Kidney (tissue), 14 donors: ENCODE measurements around the gene CNNM3. TPM values are rescaled to one million over a fixed set of nuclear protein-coding genes. Genes with fewer than 3 reads are reported as not detected.

Source experiments
- DNase-seq, 5 donors: peaks; one replicate each; pipeline ENCODE4 v3.0.0-alpha.2; 2013 to 2020
- FAIRE-seq: peaks from 2 replicates; lab custom pipeline; 2012; peaks lifted over from hg19 to GRCh38; lab: Jason Lieb, UNC
- H3K27ac ChIP-seq, 2 donors: one replicate each; pipeline ENCODE4 v1.7.0; 2013; ENCODE audit warnings: low read depth in 2 of 2, low read length in 2 of 2, inconsistent platforms in 1 of 2
- H3K27me3 ChIP-seq: one replicate; pipeline ENCODE4 v1.7.1; 2013; ENCODE audit warnings: low read length, inconsistent platforms; ENCODE audit not compliant: control insufficient read depth, insufficient read depth
- H3K36me3 ChIP-seq, 3 donors: one replicate each; pipeline versions ENCODE4 v1.7.0 to v1.7.1; 2013; ENCODE audit warnings: low read length in 3 of 3, control low read depth in 1 of 3, inconsistent platforms in 1 of 3; ENCODE audit not compliant: insufficient read depth in 3 of 3, control insufficient read depth in 2 of 3
- H3K4me1 ChIP-seq, 3 donors: one replicate each; pipeline versions ENCODE4 v1.7.0 to v1.7.1; 2013; ENCODE audit warnings: low read length in 3 of 3, inconsistent platforms in 1 of 3, low read depth in 1 of 3; ENCODE audit not compliant: control insufficient read depth in 2 of 3, insufficient read depth in 2 of 3
- H3K4me3 ChIP-seq, 3 donors: one replicate each; pipeline versions ENCODE4 v1.7.0 to v1.8.1; 2013; ENCODE audit warnings: low read length in 3 of 3, control low read depth in 1 of 3, inconsistent platforms in 1 of 3
- H3K9ac ChIP-seq, 3 donors: one replicate each; pipeline versions ENCODE4 v1.7.0 to v1.7.1; 2013; ENCODE audit warnings: low read length in 3 of 3, control low read depth in 1 of 3, inconsistent platforms in 1 of 3
- H3K9me3 ChIP-seq, 3 donors: one replicate each; pipeline versions ENCODE4 v1.7.0 to v1.7.1; 2013; ENCODE audit warnings: low read length in 3 of 3, control low read depth in 1 of 3, inconsistent platforms in 1 of 3; ENCODE audit not compliant: control insufficient read depth in 2 of 3, insufficient read depth in 1 of 3
- CTCF ChIP-seq: IDR thresholded peaks from 3 replicates; pipeline ENCODE4 v1.5.1; 2012; ENCODE audit warnings: mild to moderate bottlenecking, moderate library complexity, borderline replicate concordance; ENCODE audit not compliant: insufficient read depth; ENCODE audit errors: extremely low read depth
- intact Hi-C: fragments of 100-400 bp; cut with DNase I; formaldehyde crosslinking; loops from one replicate; pipeline ENCODE4 v1.11.1; 2022
- polyA plus RNA-seq: library from polyadenylated mRNA; stranded (reverse); fragments of 350-450 nt; fragmentation: Illumina TruSeq; extraction: RNeasy Lipid Tissue Mini Kit (QIAGEN cat#74804); gene quantifications from one replicate; pipeline ENCODE4 v1.2.3, GENCODE V29; 2014; ENCODE audit warnings: low read depth, low replicate concordance; ENCODE audit not compliant: insufficient read depth
- total RNA-seq: library from RNA; stranded (reverse); fragmentation: NEBNext Ultra II Directional; extraction: Animal tissue kit (Norgen Biotek cat#: 25700); gene quantifications from one replicate; pipeline ENCODE4 v1.2.1, GENCODE V29; 2021
- donor health status: control.
- donor health status: control.
- donor health status: control.
- donor health status: control.
- donor health status: control.
- donor health status: DM: yes; HTN: yes; CAD: no.
- donor health status: Normal renal cell carcinoma (clear cell type).

Gene CNNM3
- total and polyA plus RNA-seq, 2 donors from 2014 or later: 6.9 to 26.1 TPM

DNA sequence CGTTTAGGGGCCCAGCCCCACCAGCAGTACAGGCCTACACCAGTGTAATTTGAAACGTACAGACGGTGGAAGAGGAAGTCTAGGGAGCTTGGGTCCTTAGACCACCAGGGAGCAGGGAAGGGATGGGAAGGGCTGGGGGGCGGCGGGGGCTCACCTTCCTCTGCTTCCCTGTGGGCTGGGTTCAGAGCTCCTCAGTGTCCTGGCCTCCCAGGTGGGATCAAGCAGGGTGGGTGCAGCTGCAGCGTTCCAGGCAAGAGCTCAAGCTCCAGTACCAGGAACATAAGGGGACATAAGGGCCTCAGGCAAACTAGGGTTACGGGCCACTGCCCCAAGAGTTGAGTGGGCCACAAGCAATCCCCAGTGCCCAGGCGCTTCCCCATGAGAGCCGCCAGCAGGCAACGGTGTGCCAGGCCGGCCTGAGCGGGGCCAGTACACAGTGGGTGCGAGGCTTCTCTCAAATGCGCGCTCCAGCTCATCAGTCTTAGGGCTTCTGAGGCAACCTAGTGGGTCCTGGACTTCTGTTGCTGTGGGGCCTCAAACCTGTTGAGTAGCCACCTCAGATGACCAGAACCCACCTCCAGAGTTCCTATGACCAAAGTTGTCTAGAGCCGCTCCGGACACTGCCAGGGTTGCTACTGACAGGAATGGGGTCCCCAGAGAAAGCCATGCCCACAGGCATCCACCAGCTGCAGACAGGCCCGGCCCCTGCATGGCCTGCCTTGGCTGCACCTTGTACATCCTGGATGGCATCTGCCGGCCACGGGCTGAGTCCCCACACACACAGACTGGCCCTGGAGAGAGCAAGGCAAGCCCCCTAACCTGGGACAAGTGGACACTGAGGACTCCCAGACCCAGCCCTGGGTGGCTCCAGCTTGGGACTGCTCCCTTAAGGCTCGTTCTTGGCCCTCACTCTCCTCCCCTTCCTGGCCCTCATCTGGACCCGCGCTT is 22.6 kb downstream of the CNNM3 start:
- Histone ChIP-seq H3K9me3 (no peaks in the 10 kb centered on the region), H3K36me3 (peaks cover 2 to 9% (median 2%) of the 10 kb centered on the region in 3 donors), H3K27me3 (no peaks in the 10 kb centered on the region), H3K9ac (no peak overlapping the region), H3K27ac (no peak overlapping the region), H3K4me1 (peaks cover 0 to 6% (median under 1%) of the 10 kb centered on the region in 3 donors), H3K4me3 (no peak overlapping the region)
- FAIRE-seq (no peak), DNase-seq (peak in 2 of 5 donors; percentile 55 to 69)
- no peak for TF ChIP-seq CTCF
- intact Hi-C loops: no loop called here

GRCh38 chr2:96839293-96839874 is 23.3 kb downstream of the CNNM3 start:
- no peak overlapping the region for H3K4me3 ChIP-seq
- FAIRE-seq (no peak), DNase-seq (peak; percentile 81 to 88 (median 85))
- intact Hi-C loops: no loop called here
- no peaks in the 10 kb centered on the region for H3K27me3 ChIP-seq
- no peak overlapping the region for H3K9ac ChIP-seq
- no peak overlapping the region for H3K27ac ChIP-seq
- TF ChIP-seq CTCF: no peak
- peaks cover 2 to 7% (median 2%) of the 10 kb centered on the region in 3 donors for H3K36me3 ChIP-seq
- H3K4me1 ChIP-seq: peaks cover 0 to 6% (median 0%) of the 10 kb centered on the region in 3 donors
- no peaks in the 10 kb centered on the region for H3K9me3 ChIP-seq

- Histone ChIP-seq H3K36me3 (peaks cover 0 to 5% (median 0%) of the 10 kb centered on the region in 3 donors), H3K9ac (no peak overlapping the region), H3K4me1 (peaks cover 0 to 6% (median 0%) of the 10 kb centered on the region in 3 donors), H3K27me3 (no peaks in the 10 kb centered on the region), H3K4me3 (no peak overlapping the region), H3K9me3 (no peaks in the 10 kb centered on the region), H3K27ac (no peak overlapping the region)
- no peak for TF ChIP-seq CTCF
- peak in 1 of 5 donors; percentile 67 for DNase-seq
- no peak for FAIRE-seq
- intact Hi-C loops: no loop called here
Measured at GRCh38 chr2:96839875-96840850, 24.1 kb downstream of the CNNM3 start.
